ENCODE measurements around the gene CDC23. TPM values are rescaled to one million over a fixed set of nuclear protein-coding genes. Genes with fewer than 3 reads are reported as not detected.
"Not testable (repeated sequence)": the region's sequence is repeated elsewhere in the genome, so short reads cannot be mapped to it uniquely, and the experiment has no call there.

Gene CDC23
- total RNA-seq, 1 experiment from 2014 or later = 60.7 TPM

GRCh38 chr5:138157626-138158025 lies 55.5 kb downstream of the CDC23 start:
- peaks cover 5% of the 10 kb centered on the region; the same call in 1 of the 2 replicates for H3K36me3 ChIP-seq (ENCODE audit: control insufficient read depth, insufficient read depth, low read length)
- no peaks in the 10 kb centered on the region for H3K9me3 ChIP-seq
- TF ChIP-seq, protein P1, sequence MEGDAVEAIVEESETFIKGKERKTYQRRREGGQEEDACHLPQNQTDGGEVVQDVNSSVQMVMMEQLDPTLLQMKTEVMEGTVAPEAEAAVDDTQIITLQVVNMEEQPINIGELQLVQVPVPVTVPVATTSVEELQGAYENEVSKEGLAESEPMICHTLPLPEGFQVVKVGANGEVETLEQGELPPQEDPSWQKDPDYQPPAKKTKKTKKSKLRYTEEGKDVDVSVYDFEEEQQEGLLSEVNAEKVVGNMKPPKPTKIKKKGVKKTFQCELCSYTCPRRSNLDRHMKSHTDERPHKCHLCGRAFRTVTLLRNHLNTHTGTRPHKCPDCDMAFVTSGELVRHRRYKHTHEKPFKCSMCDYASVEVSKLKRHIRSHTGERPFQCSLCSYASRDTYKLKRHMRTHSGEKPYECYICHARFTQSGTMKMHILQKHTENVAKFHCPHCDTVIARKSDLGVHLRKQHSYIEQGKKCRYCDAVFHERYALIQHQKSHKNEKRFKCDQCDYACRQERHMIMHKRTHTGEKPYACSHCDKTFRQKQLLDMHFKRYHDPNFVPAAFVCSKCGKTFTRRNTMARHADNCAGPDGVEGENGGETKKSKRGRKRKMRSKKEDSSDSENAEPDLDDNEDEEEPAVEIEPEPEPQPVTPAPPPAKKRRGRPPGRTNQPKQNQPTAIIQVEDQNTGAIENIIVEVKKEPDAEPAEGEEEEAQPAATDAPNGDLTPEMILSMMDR (IDR thresholded peaks at IDR 0.05; ENCODE audit: insufficient read depth in 1 of 2, low read depth in 1 of 2, low read length in 1 of 2, severe bottlenecking in 1 of 2, unreplicated experiment in 1 of 2) = no peak
- H3K4me1 ChIP-seq = no peaks in the 10 kb centered on the region
- Mint-ChIP-seq H3K9me3 (ENCODE audit: unreplicated experiment) (no peaks in the 10 kb centered on the region), H3K27me3 (ENCODE audit: insufficient read depth, unreplicated experiment) (no peaks in the 10 kb centered on the region), H3K4me3 (ENCODE audit: unreplicated experiment) (no peak overlapping the region), H3K27ac (ENCODE audit: unreplicated experiment) (no peak overlapping the region), H3K4me1 (ENCODE audit: low read depth, unreplicated experiment) (no peaks in the 10 kb centered on the region), H3K36me3 (ENCODE audit: insufficient read depth, unreplicated experiment) (peaks cover 60% of the 10 kb centered on the region)
- DNase-seq = no peak
- H3K27me3 ChIP-seq (replicated peaks; ENCODE audit: control insufficient read depth, insufficient read depth, low read length) = no peaks in the 10 kb centered on the region
- ChIA-PET CTCF (no interaction called here), POLR2A (no interaction called here)
- no TSS peak for BruUV-seq (replicated peaks)
- no peak overlapping the region for H3K4me3 ChIP-seq (ENCODE audit: low read depth, low read length)
- intact Hi-C loops (cut with micrococcal nuclease; ENCODE audit: unreplicated experiment) = no loop called here

GRCh38 chr5:138155977-138156376 lies 57.1 kb downstream of the CDC23 start:
- H3K9me3 ChIP-seq; H3K36me3 ChIP-seq (ENCODE audit: control insufficient read depth, insufficient read depth, low read length); H3K9me3 Mint-ChIP-seq (ENCODE audit: unreplicated experiment); H3K27me3 ChIP-seq (replicated peaks; ENCODE audit: control insufficient read depth, insufficient read depth, low read length); DNase-seq; H3K4me1 ChIP-seq; H3K4me1 Mint-ChIP-seq (ENCODE audit: low read depth, unreplicated experiment); H3K27ac Mint-ChIP-seq (ENCODE audit: unreplicated experiment); BruUV-seq (replicated peaks); H3K4me3 Mint-ChIP-seq (ENCODE audit: unreplicated experiment); POLR2A ChIA-PET; CTCF ChIA-PET; intact Hi-C loops (cut with micrococcal nuclease; ENCODE audit: unreplicated experiment); H3K4me3 ChIP-seq (ENCODE audit: low read depth, low read length); H3K27me3 Mint-ChIP-seq (ENCODE audit: insufficient read depth, unreplicated experiment): not testable (repeated sequence)
- H3K36me3 Mint-ChIP-seq (ENCODE audit: insufficient read depth, unreplicated experiment) = peaks cover 48% of the 10 kb centered on the region

DNA sequence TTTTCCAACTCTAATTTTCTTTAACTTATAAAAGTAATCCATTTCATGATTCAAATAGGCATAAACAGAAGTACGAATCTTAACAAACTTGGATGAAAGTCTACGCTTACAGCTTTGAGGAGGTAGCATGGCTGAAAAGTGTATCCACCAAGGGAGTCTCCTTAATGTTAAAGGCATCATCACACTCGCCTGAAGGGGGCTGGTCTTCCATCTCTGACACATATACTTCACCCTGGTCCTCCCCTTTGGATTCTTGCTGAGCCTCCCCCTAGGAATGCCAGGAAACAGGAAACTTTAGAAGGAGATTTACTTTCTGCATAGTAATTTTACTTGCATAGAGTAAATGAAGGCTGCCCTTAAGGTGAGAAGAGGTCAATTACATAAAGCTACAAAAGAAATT lies 63.6 kb downstream of the CDC23 start:
- TF ChIP-seq, protein P1 (IDR thresholded peaks at IDR 0.05; ENCODE audit: insufficient read depth in 1 of 2, low read depth in 1 of 2, low read length in 1 of 2, severe bottlenecking in 1 of 2, unreplicated experiment in 1 of 2) = no peak

DNA sequence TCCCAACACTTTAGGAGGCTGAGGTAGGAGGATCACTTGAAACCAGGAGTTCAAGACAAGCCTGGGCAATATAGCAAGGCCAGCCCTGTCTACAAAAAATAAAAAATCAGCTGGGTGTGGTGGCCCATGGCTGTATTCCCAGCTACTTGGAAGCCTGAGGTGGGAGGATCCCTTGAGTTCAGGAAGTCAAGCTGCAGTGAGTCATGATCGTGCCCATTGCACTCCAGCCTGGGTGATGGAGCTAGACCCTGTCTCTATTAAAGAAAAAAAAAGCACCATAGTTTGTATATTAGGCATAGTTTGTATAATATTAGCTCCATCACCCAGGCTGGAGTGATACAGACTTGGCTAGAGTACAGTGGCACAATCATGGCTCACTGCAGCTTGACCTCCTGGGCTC lies 64.3 kb downstream of the CDC23 start:
- TF ChIP-seq, protein P1 (IDR thresholded peaks at IDR 0.05; ENCODE audit: insufficient read depth in 1 of 2, low read depth in 1 of 2, low read length in 1 of 2, severe bottlenecking in 1 of 2, unreplicated experiment in 1 of 2) = no peak
- no TSS peak for BruUV-seq (replicated peaks)
- H3K4me1 Mint-ChIP-seq (ENCODE audit: low read depth, unreplicated experiment) = no peaks in the 10 kb centered on the region
- no peak overlapping the region for H3K4me3 Mint-ChIP-seq (ENCODE audit: unreplicated experiment)
- DNase-seq = no peak
- Histone ChIP-seq H3K27me3 (replicated peaks; ENCODE audit: control insufficient read depth, insufficient read depth, low read length) (no peaks in the 10 kb centered on the region), H3K36me3 (ENCODE audit: control insufficient read depth, insufficient read depth, low read length) (no peaks in the 10 kb centered on the region), H3K4me3 (ENCODE audit: low read depth, low read length) (no peak overlapping the region), H3K9me3 (no peaks in the 10 kb centered on the region), H3K4me1 (no peaks in the 10 kb centered on the region)
- ChIA-PET CTCF (no interaction called here), POLR2A (no interaction called here)
- H3K9me3 Mint-ChIP-seq (ENCODE audit: unreplicated experiment) = no peaks in the 10 kb centered on the region
- no peaks in the 10 kb centered on the region for H3K36me3 Mint-ChIP-seq (ENCODE audit: insufficient read depth, unreplicated experiment)
- intact Hi-C loops (cut with micrococcal nuclease; ENCODE audit: unreplicated experiment) = no loop called here
- no peak overlapping the region for H3K27ac Mint-ChIP-seq (ENCODE audit: unreplicated experiment)
- no peaks in the 10 kb centered on the region for H3K27me3 Mint-ChIP-seq (ENCODE audit: insufficient read depth, unreplicated experiment)

More for the DNA sequence above, 63.6 kb downstream of the CDC23 start:
- H3K9me3 Mint-ChIP-seq (ENCODE audit: unreplicated experiment) = no peaks in the 10 kb centered on the region
- H3K27me3 Mint-ChIP-seq (ENCODE audit: insufficient read depth, unreplicated experiment) = no peaks in the 10 kb centered on the region
- no peak overlapping the region for H3K27ac Mint-ChIP-seq (ENCODE audit: unreplicated experiment)
- H3K4me3 Mint-ChIP-seq (ENCODE audit: unreplicated experiment) = no peak overlapping the region
- Histone ChIP-seq H3K4me3 (ENCODE audit: low read depth, low read length) (no peak overlapping the region), H3K36me3 (ENCODE audit: control insufficient read depth, insufficient read depth, low read length) (no peaks in the 10 kb centered on the region), H3K27me3 (replicated peaks; ENCODE audit: control insufficient read depth, insufficient read depth, low read length) (no peaks in the 10 kb centered on the region), H3K4me1 (no peaks in the 10 kb centered on the region), H3K9me3 (no peaks in the 10 kb centered on the region)
- H3K36me3 Mint-ChIP-seq (ENCODE audit: insufficient read depth, unreplicated experiment) = no peaks in the 10 kb centered on the region
- ChIA-PET POLR2A (no interaction called here), CTCF (no interaction called here)
- H3K4me1 Mint-ChIP-seq (ENCODE audit: low read depth, unreplicated experiment) = no peaks in the 10 kb centered on the region
- no TSS peak for BruUV-seq (replicated peaks)
- peak in 1 of 2 experiments; percentile 10 for DNase-seq
- intact Hi-C loops (cut with micrococcal nuclease; ENCODE audit: unreplicated experiment) = no loop called here

- H3K4me3 Mint-ChIP-seq (ENCODE audit: unreplicated experiment); H3K27ac Mint-ChIP-seq (ENCODE audit: unreplicated experiment); H3K36me3 ChIP-seq (ENCODE audit: control insufficient read depth, insufficient read depth, low read length); H3K4me3 ChIP-seq (ENCODE audit: low read depth, low read length); H3K4me1 Mint-ChIP-seq (ENCODE audit: low read depth, unreplicated experiment); H3K36me3 Mint-ChIP-seq (ENCODE audit: insufficient read depth, unreplicated experiment); H3K9me3 ChIP-seq; DNase-seq; H3K27me3 Mint-ChIP-seq (ENCODE audit: insufficient read depth, unreplicated experiment); H3K9me3 Mint-ChIP-seq (ENCODE audit: unreplicated experiment); intact Hi-C loops (cut with micrococcal nuclease; ENCODE audit: unreplicated experiment); CTCF ChIA-PET; POLR2A ChIA-PET; BruUV-seq (replicated peaks); H3K27me3 ChIP-seq (replicated peaks; ENCODE audit: control insufficient read depth, insufficient read depth, low read length); H3K4me1 ChIP-seq: not testable (repeated sequence)
These were observed 69.5 kb downstream of the CDC23 start for GRCh38 chr5:138143578-138143977.
